Ectodermal cell (in vitro differentiated cells): Measurements from ENCODE around the gene SV2C.

Source experiments
- H3K27ac ChIP-seq: 2 replicates; pipeline ENCODE4 v1.7.0; 2013; ENCODE audit warnings: mild to moderate bottlenecking, low read depth, low read length; ENCODE audit not compliant: insufficient read depth, poor library complexity, severe bottlenecking
- H3K27me3 ChIP-seq: 2 replicates; pipeline ENCODE4 v1.7.0; 2013; ENCODE audit warnings: mild to moderate bottlenecking, low read length; ENCODE audit not compliant: insufficient read depth, control insufficient read depth, poor library complexity, severe bottlenecking
- H3K36me3 ChIP-seq: one replicate; pipeline ENCODE4 v1.7.0; 2013; ENCODE audit warnings: low read length; ENCODE audit not compliant: control insufficient read depth, insufficient read depth
- H3K4me1 ChIP-seq: one replicate; pipeline ENCODE4 v1.7.0; 2013; ENCODE audit warnings: low read length; ENCODE audit not compliant: control insufficient read depth, insufficient read depth
- H3K4me3 ChIP-seq: 2 replicates; pipeline ENCODE4 v1.7.0; 2013; ENCODE audit warnings: low read depth, low read length, control low read depth; ENCODE audit not compliant: insufficient read depth
- H3K9me3 ChIP-seq: 2 replicates; pipeline ENCODE4 v1.7.0; 2013; ENCODE audit warnings: mild to moderate bottlenecking, low read length, moderate library complexity; ENCODE audit not compliant: control insufficient read depth
- WGBS, 2 experiments: methylation state at CpG; one replicate each; pipeline ENCODE4 v1.1.7; 2013; ENCODE audit warnings: missing lambda C conversion rate in 2 of 2; 5-methylcytosine and 5-hydroxymethylcytosine counted together

SV2C gene

GRCh38 chr5:76199336-76200318 is 116.4 kb downstream of the SV2C start:
- Histone ChIP-seq H3K9me3 (no peaks in the 10 kb centered on the region), H3K4me1 (no peaks in the 10 kb centered on the region), H3K27me3 (no peaks in the 10 kb centered on the region), H3K4me3 (no peak overlapping the region), H3K36me3 (no peaks in the 10 kb centered on the region), H3K27ac (no peak overlapping the region)
- 86 to 87% methylated on average over 6 of the region's 6 CpGs for WGBS, 2 experiments

GRCh38 chr5:76202182-76202581 is 119.0 kb downstream of the SV2C start:
- H3K4me1 ChIP-seq = no peaks in the 10 kb centered on the region
- no peak overlapping the region for H3K27ac ChIP-seq
- H3K9me3 ChIP-seq = no peaks in the 10 kb centered on the region
- WGBS, 2 experiments = 84 to 93% methylated on average over 2 to 3 of the region's 5 CpGs
- H3K36me3 ChIP-seq = no peaks in the 10 kb centered on the region
- no peaks in the 10 kb centered on the region for H3K27me3 ChIP-seq
- no peak overlapping the region for H3K4me3 ChIP-seq

- no CpG with 5 or more reads among the region's 1 CpG for WGBS, 2 experiments
- H3K4me3 ChIP-seq = no peak overlapping the region
- H3K36me3 ChIP-seq = no peaks in the 10 kb centered on the region
- H3K4me1 ChIP-seq = no peaks in the 10 kb centered on the region
- H3K9me3 ChIP-seq = no peaks in the 10 kb centered on the region
- no peak overlapping the region for H3K27ac ChIP-seq
- H3K27me3 ChIP-seq = no peaks in the 10 kb centered on the region
Measured at GRCh38 chr5:76204191-76204590, 121.0 kb downstream of the SV2C start.

- 64 to 81% methylated on average over 3 of the region's 3 CpGs for WGBS, 2 experiments
- no peaks in the 10 kb centered on the region for H3K4me1 ChIP-seq
- no peaks in the 10 kb centered on the region for H3K27me3 ChIP-seq
- H3K36me3 ChIP-seq = no peaks in the 10 kb centered on the region
- no peak overlapping the region for H3K27ac ChIP-seq
- no peak overlapping the region for H3K4me3 ChIP-seq
- H3K9me3 ChIP-seq = no peaks in the 10 kb centered on the region
Measured at GRCh38 chr5:76204713-76205112, 121.5 kb downstream of the SV2C start.

GRCh38 chr5:76207120-76207519 is 123.9 kb downstream of the SV2C start:
- Histone ChIP-seq H3K36me3 (no peaks in the 10 kb centered on the region), H3K4me3 (no peak overlapping the region), H3K27me3 (no peaks in the 10 kb centered on the region), H3K9me3 (no peaks in the 10 kb centered on the region), H3K4me1 (no peaks in the 10 kb centered on the region), H3K27ac (no peak overlapping the region)
- WGBS, 2 experiments = 97 to 100% methylated on average over 1 to 2 of the region's 2 CpGs

- no peak overlapping the region for H3K4me3 ChIP-seq
- no peaks in the 10 kb centered on the region for H3K27me3 ChIP-seq
- H3K9me3 ChIP-seq = no peaks in the 10 kb centered on the region
- H3K4me1 ChIP-seq = no peaks in the 10 kb centered on the region
- 90 to 93% methylated on average over 1 to 2 of the region's 2 CpGs for WGBS, 2 experiments
- no peak overlapping the region for H3K27ac ChIP-seq
- no peaks in the 10 kb centered on the region for H3K36me3 ChIP-seq
Measured at GRCh38 chr5:76209297-76209696, 126.1 kb downstream of the SV2C start.

- no peak overlapping the region for H3K4me3 ChIP-seq
- H3K4me1 ChIP-seq = peaks cover under 1% of the 10 kb centered on the region
- no peaks in the 10 kb centered on the region for H3K36me3 ChIP-seq
- H3K27me3 ChIP-seq = no peaks in the 10 kb centered on the region
- H3K27ac ChIP-seq = no peak overlapping the region
- H3K9me3 ChIP-seq = no peaks in the 10 kb centered on the region
Measured at GRCh38 chr5:76210946-76211345, 127.8 kb downstream of the SV2C start.

- no peak overlapping the region for H3K27ac ChIP-seq
- H3K9me3 ChIP-seq = no peaks in the 10 kb centered on the region
- 100% methylated on average over 1 of the region's 1 CpG for WGBS, 2 experiments
- no peak overlapping the region for H3K4me3 ChIP-seq
- H3K4me1 ChIP-seq = peaks cover 9% of the 10 kb centered on the region
- H3K27me3 ChIP-seq = no peaks in the 10 kb centered on the region
- H3K36me3 ChIP-seq = no peaks in the 10 kb centered on the region
Measured at GRCh38 chr5:76213858-76214257, 130.7 kb downstream of the SV2C start.

GRCh38 chr5:76216748-76217147 is 133.6 kb downstream of the SV2C start:
- no peak overlapping the region for H3K4me3 ChIP-seq
- no peak overlapping the region for H3K27ac ChIP-seq
- 94 to 96% methylated on average over 4 of the region's 4 CpGs for WGBS, 2 experiments
- no peaks in the 10 kb centered on the region for H3K36me3 ChIP-seq
- H3K4me1 ChIP-seq = peaks cover 9% of the 10 kb centered on the region
- no peaks in the 10 kb centered on the region for H3K27me3 ChIP-seq
- no peaks in the 10 kb centered on the region for H3K9me3 ChIP-seq

GRCh38 chr5:76219636-76220035 is 136.5 kb downstream of the SV2C start:
- Histone ChIP-seq H3K27me3 (no peaks in the 10 kb centered on the region), H3K27ac (no peak overlapping the region), H3K4me3 (no peak overlapping the region), H3K9me3 (no peaks in the 10 kb centered on the region), H3K36me3 (no peaks in the 10 kb centered on the region), H3K4me1 (peaks cover 9% of the 10 kb centered on the region)
- WGBS, 2 experiments = 95 to 98% methylated on average over 4 of the region's 4 CpGs
